ENCODE results near the gene ALDH16A1.
"Not testable (repeated sequence)": the region's sequence is repeated elsewhere in the genome, so short reads cannot be mapped to it uniquely, and the experiment has no call there.

ALDH16A1 gene

DNA sequence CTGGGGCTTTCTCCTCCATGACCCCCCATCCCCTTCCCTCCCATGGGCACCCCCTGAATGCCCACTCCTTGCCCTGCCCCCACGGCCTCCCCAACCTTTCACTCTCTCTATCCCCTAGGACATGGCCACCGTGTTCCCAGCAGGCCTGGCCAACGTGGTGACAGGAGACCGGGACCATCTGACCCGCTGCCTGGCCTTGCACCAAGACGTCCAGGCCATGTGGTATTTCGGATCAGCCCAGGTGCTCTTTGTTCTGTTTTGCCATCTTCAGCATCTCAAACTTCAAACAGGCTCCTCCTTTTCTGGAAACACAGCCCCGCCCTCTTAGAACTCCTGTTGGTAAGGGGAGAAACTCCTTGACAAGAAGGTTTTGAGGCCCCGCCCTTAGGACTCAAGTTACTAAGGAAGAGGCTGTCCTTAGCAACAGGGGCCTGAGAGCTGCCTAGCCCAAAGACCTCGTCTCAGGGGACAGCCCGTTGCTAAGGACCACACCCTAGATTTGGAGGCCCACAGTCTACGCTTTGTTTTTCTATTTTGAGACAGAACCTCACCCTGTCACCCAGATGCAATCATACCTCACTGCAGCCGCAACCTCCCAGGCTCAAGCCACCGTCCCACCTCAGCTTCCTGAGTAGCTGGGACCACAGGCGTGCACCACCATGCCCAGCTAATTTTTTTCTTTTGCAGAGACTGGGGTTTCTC lies 15.9 kb downstream of the ALDH16A1 start:
- DNase-seq = peak; percentile 75 to 90

DNA sequence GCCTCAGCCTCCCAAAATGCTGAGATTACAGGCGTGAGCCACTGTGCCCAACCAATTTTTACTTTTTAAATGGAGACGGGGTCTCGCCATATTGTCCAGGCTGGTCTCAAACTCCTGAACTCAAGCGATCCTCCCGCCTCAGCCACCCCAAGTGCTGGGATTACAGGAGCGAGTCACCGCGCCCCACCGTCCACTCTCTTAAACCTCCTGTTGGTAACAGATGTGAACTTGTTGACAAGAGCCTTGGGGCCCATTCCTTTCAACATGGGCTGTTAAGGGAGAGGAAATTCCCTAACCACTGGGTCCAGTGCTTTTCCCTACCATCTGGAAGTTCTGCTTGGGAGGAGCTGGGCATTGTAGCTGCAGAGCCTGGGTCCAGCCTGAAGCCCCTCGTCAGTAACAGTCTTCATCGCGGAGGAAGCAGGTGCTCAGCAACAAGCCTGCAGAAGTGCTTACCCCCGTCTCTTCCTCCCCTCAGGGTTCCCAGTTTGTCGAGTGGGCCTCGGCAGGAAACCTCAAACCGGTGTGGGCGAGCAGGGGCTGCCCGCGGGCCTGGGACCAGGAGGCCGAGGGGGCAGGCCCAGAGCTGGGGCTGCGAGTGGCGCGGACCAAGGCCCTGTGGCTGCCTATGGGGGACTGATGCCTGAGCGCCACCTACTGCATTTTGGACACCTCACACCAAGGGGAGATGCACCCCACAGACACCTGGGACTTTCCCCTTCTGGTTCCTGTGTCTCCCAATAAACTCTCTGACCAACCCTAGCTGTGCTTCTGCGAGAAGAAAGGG lies 17.0 kb downstream of the ALDH16A1 start:
- DNase-seq = peak; percentile 90 to 97

DNA sequence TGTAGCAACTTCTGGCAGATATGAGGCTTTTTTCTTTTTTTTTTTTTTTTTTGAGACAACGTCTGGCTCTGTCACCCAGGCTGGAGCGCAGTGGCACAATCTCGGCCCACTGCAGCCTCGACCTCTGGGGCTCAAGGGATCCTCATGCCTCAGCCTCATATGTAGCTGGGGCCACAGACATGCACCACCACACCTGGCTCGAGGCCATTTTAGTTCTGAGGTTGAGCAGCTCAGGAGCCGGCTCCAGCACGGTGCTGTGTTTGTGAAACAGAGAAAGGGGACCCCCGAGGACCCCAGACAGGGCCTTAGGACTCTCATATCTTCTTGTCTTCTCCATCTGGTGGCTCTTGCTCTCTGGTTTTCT lies 17.6 kb downstream of the ALDH16A1 start:
- DNase-seq = no peak

DNA sequence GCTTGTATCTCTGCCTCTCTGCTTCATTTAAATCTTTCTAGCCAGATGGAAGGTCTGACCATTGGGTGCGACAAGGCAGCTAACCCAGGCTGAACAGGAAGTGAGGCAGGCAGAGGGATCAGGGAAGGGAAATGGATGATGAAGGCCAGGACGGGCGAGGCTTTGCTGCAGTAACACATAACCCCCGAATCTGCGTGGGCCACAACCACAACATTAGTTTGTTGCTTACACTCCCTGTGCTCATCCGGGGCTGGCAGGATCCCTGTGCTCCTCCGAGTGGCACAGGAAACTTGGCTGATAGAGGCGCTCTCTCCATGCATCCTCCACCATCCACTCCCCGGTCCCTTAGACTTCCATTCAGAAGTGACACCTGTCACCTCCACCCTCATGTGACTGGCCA lies 19.9 kb downstream of the ALDH16A1 start:
- DNase-seq = no peak

DNA sequence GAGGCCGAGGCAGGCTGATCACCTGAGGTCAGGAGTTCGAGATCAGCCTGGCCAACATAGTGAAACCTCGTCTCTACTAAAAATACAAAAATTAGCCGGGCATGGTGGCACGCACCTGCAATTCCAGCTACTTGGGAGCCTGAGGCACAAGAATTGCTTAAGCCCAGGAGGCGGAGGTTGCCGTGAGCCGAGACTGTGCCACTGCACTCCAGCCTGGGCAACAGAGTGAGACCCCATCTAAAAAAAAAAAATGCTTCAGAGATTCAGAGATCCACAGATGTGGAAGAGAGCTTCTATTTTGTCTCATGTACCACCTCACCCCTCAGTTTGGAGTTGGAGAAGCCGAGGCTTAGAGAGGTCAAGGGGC lies 20.5 kb downstream of the ALDH16A1 start:
- not testable (repeated sequence) for DNase-seq

DNA sequence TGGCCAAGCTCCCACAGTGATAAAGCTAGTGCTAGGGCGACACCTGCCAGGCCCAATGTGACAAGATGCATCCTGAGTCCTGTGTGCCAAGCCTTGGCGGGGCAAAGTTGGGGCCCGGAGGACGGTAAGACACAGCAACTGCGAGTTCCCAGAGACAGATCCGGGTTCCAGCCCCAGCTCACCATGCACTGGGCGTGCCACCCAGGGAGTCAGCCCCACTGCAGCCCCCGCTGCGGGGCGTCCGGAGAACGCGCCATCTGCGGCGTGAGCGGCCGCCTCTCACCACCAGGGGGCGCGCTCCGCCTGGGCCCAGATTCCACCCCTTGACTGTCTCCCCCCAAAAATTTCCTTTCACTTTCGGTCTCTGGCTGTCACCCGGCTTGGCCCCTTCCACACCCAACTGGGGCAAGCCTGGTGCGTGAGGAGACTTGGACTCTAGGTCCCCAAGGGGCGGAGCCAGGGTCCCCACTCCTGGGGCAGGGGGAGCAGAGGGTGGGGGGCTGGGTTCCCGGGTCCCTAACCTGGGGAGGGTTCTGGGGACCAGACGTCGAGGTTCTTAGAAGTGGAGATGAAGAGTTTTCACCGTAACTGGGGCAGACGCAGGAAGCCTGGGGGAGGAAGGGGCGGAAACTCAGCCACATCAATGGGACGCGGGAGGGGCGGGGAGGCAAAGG lies 21.0 kb downstream of the ALDH16A1 start, which contains the start of gene FLT3LG:
TSS of gene FLT3LG (plus strand) at position 348 of the 674 bp plus-strand sequence. CDS start 425 bp downstream, outside the sequence.
- peak; percentile 24 to 71 for DNase-seq

DNA sequence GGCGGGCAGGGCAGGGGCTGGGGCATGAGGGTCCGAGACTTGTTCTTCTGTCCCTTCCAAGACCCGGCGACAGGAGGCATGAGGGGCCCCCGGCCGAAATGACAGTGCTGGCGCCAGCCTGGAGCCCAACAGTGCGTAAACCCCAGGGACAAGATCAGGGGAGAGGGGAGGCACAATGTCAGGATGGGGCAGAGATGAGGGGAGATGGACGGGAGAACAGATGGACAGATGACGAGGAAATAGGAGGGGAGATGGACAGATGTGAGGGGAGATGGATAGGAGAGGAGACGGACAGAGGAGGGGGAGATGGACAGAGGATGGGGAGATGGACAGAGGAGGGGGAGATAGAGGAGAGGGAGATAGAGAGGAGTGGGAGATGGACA lies 21.5 kb downstream of the ALDH16A1 start:
- no peak for DNase-seq

DNA sequence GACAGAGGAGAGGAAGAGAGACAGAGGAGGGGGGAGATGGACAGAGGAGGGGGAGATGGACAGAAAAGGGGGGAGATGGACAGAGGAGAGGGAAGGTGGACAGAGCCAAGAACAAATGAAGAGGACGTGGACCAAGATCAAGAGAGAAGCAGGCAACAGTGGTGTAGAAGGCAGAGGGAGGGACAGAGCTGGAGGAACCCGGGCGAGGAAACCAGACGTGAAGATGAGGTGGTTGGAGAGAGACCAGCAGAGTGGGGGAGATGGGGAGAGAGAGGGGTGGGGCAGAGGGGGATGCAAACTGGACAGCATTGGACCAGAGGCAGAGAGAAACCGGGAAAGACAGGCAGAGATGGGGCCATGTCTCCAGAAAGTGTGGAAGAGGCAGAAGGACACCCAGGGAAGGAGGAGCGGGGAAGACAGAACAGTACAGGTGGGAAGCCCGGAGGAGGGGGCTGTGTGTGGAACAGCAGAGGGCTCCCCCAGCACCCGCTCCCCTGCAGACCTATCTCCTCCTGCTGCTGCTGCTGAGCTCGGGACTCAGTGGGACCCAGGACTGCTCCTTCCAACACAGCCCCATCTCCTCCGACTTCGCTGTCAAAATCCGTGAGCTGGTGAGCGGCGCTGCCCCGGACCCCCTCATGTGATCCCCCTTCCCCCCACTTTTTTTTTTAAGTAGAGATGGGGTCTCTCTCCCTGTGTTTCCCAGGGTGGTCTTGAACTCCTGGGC lies 22.3 kb downstream of the ALDH16A1 start:
- no peak for DNase-seq

DNA sequence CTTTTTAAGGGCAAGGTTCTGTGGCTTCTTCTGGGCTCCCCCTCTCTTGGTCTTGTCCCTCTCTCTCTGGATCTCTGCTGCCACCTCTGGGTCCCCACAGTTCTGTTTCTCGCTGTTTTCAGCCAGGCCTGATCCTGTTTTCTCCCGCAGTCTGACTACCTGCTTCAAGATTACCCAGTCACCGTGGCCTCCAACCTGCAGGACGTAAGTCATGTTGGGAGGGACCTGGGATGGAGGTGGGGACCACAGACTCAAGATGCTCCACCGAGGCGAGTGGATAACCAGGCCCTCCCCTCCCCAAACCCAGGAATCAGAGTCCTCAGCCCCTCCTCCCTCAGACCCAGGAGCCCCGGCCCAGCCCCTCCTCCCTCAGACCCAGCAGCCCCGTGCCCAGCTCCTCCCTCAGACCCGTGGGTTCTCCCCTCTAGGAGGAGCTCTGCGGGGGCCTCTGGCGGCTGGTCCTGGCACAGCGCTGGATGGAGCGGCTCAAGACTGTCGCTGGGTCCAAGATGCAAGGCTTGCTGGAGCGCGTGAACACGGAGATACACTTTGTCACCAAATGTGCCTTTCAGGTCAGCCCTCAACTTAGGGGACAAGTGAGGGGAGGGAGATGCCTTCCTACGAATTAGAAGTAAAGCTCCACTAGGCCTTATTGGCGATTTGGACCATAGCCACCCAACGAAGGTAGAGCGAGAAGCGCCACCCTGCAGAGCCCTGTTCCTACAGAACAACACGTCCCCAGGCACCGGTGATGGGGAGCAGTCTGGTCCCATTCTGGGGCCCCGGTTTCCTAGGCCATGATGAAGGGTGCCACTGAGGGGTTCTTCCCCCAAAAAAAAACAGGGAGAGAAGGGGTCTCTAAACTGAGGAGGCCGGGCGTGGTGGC lies 23.2 kb downstream of the ALDH16A1 start:
- DNase-seq = peak; percentile 49 to 63

DNA sequence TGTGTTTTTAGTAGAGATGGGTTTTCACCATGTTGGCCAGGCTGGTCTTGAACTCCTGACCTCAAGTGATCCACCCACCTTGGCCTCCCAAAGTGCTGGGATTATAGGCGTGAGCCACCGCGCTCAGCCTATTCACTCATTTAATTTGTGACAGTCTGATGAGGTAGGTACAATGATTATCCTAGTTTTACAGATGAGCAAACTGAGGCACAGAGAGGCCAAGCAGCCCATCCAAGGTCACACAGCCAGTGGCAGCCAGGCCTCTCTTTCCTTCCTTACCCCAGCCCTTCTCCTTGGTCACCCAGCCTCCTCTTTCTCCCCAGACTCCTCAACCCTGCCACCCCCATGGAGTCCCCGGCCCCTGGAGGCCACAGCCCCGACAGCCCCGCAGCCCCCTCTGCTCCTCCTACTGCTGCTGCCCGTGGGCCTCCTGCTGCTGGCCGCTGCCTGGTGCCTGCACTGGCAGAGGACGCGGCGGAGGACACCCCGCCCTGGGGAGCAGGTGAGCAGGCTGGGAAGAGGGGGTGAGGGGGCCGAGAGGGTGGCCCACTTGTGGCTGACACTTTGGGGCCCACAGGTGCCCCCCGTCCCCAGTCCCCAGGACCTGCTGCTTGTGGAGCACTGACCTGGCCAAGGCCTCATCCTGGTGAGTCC lies 27.1 kb downstream of the ALDH16A1 start:
- no peak for DNase-seq

DNA sequence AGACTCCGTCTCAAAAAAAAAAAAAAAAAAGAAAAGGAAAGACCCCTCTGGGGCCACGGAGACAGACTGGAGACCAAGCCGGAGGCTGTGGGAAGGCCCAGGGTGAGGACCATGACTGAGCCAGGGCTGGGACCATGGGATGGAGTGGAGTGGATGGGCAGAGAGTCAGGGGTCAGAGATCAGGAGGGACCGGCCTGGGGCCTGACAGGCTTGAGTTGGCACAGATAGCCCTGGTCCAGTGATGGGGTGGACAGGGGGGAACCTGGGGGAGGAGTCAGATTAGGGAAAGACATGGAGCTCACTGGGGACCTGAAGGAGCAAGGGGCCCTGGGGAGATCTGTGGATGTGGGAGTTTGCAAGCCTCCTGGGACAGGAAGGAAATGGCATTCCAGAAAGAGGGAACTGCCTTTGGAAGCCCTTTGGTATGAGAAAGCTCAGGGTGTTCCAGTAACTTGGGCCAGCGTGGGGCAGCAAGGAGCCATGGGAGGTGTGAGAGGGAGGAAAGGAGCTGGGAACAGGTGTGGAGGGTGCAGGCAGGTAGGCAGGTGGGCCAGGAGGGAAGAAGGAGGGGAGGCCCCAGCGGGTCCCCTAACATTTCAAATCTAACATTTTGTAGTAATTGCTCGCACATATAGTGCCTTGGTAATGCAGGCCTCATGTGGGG lies 28.1 kb downstream of the ALDH16A1 start:
- DNase-seq = no peak

DNA sequence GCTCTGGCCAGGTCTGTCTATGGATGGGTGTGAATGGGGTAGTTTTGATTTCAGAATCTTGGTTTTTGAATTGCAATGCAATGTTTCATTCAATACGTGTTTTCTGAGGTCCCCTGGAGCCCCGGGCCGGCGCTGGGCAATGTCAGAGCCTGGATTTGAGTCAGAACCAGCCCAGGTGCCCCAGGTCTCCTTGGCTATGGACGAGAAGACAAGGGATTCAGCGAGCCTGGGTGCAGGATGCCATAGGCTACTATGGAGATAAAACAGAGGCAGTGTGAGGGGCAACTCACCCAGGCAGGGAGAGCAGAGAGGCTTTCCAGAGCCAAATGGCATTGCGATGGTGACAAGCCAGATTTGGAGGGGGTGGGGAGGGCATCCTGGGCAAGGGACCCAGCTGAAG lies 33.2 kb downstream of the ALDH16A1 start:
- DNase-seq = no peak

DNA sequence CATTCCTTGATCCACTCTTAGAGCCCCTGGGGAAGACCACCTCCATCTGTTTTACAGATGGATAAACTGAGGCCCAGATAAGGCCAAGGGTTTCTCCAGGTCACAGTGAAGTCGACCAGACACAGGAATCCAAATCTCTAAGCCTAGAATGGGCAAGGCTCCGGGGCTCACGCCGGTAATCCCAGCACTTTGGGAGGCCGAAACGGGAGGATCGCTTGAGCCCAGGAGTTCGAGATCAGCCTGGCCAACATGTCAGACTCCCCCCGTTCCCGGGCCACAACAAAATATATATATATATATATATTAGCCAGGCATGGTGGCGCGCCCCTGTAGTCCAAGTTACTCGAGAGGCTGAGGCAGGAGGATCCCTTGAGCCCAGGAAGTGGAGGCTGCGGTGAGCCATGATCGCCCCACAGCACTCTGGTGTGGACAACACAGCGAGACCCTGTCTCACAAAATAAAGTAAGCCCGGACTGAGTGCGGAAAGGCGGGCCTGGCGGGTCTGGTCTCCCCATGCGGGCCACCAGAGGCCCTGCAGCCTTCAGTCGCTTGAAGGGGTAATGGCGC lies 33.8 kb downstream of the ALDH16A1 start:
- DNase-seq = no peak

DNA sequence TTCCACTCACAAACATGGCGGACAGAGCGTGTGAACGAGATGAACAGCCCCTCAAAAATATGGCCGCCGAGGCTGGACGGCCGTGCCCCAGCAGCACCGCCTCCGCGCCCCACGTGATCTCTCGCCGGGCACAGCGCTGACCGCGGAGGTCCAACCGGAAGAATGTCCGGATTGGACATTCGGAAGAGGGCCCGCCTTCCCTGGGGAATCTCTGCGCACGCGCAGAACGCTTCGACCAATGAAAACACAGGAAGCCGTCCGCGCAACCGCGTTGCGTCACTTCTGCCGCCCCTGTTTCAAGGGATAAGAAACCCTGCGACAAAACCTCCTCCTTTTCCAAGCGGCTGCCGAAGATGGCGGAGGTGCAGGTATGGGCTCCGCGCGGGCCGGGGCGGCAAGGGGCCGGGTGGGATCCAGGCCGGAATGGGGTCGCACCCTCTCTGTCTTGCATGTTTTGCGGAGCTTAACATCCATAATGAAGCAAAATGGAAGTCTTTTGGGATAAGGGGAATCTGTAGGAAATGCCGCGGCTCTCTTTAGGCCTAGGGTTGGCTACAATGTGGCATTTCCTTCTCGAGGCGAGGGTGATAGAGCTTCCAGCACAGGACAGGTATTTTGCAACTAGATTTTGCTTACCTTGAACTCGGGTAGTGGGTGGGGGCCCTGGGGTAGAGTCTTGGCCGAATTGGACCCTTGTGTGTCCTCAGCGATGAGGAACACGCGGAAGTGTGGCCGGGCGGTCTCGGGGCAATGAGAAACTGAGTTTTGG lies 34.4 kb downstream of the ALDH16A1 start, which contains the start of gene RPL13A:
TSS of gene RPL13A (plus strand) at position 332 of the 769 bp plus-strand sequence. CDS start at position 354, 22 bp downstream.
- peak; percentile 99 to 100 for DNase-seq

DNA sequence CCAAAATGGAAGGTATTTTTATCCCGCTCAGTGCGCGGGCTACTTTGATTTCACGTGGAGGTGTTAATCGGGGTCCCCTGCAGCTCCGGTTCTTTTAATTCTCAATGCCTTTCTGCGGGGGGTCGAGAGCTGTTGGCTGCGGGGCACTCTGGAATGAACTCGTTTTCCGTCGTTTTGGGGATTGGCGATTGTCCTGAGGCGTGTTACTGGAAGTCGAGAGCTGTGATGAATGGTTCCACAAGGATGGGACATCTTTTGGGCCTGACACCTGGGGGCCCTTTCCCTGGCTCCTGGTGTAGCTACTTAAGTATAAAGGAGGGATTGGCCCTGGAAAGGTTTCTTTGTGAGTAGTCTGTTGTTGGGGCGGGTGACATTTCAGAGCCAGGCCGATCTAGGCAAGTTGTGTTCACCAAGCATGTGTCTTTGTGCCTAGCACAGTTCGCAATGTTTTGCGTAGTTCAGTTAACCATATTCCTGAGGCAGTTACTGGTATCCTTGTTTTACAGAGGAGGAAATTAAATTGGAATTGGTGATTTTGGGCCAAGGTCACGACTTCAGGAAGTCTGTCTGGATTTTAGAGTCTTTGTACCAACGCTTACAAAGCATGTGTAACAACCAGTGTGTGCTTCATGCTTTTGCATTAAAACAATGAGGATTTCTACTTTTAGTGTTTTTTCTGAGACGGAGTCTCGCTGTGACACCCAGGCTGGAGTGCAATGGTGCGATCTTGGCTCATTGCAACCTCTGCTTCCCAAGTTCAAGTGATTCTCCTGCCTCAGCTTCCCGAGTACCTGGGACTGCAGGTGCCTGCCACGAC lies 35.2 kb downstream of the ALDH16A1 start:
- no peak for DNase-seq

DNA sequence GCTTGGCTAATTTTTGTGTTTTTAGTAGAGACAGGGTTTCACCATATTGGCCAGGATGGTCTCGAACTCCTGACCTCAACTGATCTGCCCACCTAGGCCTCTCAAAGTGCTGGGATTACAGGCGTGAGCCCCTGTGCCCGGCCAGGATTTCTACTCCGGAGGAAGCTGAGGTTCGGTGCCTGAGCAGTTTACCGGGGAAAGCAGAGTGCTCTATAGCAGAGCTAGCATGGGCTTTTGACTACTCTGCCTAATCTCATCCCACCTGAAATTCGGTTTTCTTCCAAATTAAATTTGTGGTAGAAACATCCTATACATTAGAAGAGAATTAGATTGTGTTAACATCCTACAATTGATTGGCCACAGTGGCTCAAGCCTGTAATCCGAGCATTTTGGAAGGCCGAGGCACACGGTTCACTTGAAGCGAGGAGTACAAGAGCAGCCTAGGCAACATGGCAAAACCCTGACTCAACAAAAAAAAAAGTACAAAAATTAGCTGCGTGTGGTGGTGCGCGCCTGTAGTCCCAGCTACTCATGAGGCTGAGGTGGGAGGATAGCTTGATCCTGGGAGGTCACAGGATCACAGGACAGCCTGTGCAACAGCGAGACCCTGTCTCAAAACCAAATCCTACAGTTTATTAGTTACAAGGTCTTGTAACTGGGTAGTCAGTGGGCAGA lies 36.0 kb downstream of the ALDH16A1 start:
- no peak for DNase-seq

DNA sequence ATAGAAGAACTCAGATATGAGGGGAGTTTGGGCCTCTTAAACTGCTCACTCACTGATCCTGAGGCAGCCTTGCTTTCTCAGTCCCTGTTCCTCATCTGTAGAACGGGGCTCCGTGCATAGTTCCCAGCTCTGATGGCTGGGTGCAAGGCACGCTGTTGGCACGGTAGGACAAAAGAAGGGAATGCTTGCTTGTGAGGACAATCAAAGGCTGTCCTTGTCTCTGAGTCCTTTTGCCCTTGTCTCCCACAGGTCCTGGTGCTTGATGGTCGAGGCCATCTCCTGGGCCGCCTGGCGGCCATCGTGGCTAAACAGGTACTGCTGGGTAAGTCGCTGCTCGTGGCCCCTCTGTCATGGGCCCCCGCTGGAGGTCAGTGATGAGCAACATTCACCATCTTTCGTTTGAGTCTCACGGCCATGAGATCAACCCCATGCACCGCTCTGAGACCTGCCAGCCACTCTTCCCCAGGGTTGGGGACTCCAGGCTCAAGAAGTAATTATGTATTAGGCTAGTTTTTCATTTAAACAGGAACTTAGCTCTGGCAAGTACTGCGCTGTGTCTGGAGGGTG lies 36.7 kb downstream of the ALDH16A1 start:
- DNase-seq = no peak
